Measurements from ENCODE around the gene NPLOC4.

The NPLOC4 gene

DNA sequence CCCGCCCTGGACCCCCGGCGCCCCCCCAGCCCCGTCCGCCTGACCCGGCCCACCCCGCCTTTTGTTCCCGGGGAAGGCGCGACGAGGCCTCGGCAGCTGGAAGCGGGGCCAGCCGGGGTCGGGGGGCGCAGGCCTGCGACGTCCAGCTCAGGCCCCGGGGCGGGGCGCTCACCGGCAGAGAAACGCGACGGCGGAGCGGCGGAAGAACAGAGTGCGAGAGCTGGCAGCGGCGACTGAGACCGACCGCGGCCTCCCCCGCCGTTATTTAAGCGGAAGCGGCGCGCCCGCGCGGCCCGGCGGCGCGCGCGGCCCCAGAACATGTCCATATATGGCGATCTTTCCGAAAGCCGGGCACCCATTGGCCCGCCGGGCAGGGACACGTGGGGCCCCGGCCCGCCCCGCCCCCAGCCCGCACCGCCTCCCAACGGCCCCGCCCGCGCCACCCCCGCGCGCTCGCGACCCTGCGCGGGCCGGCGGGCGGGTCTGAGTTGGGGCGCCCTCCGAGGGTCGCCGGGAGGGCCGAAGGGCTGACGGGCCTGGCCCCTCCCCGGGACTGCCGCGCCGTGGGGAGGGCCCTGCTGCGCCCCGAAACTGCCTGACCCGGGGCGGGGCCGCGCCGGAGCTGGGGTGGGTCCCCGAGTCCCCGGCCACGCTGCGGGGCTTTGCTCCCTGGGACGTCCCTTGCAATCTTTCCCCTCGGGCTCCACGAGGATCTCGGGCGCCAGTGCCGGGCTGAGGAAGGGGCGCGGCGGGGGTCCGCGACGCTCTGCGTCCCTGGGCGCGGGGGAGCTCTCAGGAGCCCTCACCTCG, 124.1 kb downstream of the NPLOC4 start, which contains the start of gene ACTG1:
TSS of gene ACTG1 (minus strand) at position 238 of the 810 bp plus-strand sequence. CDS start 445 bp downstream, outside the sequence.
- no peaks in the 10 kb centered on the region for H3K9me3 ChIP-seq (ENCODE audit: control insufficient read depth, low read length)
- H3K9ac ChIP-seq = peak within 1 kb of the TSS; percentile 99
- H3K4me2 ChIP-seq (ENCODE audit: low read length) = peak within 1 kb of the TSS; percentile 99
- peak within 1 kb of the TSS; percentile 100 for H3K27ac ChIP-seq
- peak within 1 kb of the TSS; percentile 67 for H2AFZ ChIP-seq
- H3K27me3 ChIP-seq (ENCODE audit: control insufficient read depth, insufficient read depth, low read length) = no peaks in the 10 kb centered on the region
- H3K36me3 ChIP-seq (ENCODE audit: control insufficient read depth, insufficient read depth, low read length) = no peaks in the 10 kb centered on the region
- peak within 1 kb of the TSS; percentile 93 for H3K4me3 ChIP-seq (ENCODE audit: low read depth, low read length)
- no peak for TF ChIP-seq CTCF (IDR thresholded peaks at IDR 0.05)
- H3K4me1 ChIP-seq = peaks cover 11% of the 10 kb centered on the region
- H3K79me2 ChIP-seq = peaks cover 11% of the 10 kb centered on the region

- TF ChIP-seq CTCF (IDR thresholded peaks at IDR 0.05) = no peak
- H3K4me1 ChIP-seq = peaks cover 11% of the 10 kb centered on the region
- no peak overlapping the region for H2AFZ ChIP-seq
- no peaks in the 10 kb centered on the region for H3K27me3 ChIP-seq (ENCODE audit: control insufficient read depth, insufficient read depth, low read length)
- peaks cover 11% of the 10 kb centered on the region for H3K79me2 ChIP-seq
- peak overlapping the region; percentile 84 for H3K9ac ChIP-seq
- H3K27ac ChIP-seq = peak overlapping the region; percentile 90
- H3K4me2 ChIP-seq (ENCODE audit: low read length) = peak overlapping the region; percentile 93
- no peaks in the 10 kb centered on the region for H3K9me3 ChIP-seq (ENCODE audit: control insufficient read depth, low read length)
- peak overlapping the region; percentile 93 for H3K4me3 ChIP-seq (ENCODE audit: low read depth, low read length)
- H3K36me3 ChIP-seq (ENCODE audit: control insufficient read depth, insufficient read depth, low read length) = no peaks in the 10 kb centered on the region
Observed at GRCh38 chr17:81511804-81512561, 124.9 kb downstream of the NPLOC4 start.

DNA sequence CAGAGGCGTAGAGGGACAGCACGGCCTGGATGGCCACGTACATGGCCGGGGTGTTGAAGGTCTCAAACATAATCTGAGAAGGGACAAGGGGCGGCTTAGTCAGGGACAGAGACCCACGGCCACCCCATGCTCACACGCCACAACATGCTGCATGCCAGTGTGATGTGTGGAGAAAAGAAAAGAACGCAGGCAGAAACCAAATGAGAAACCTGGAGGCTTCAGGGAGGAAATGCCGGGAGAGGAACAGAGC, 125.4 kb downstream of the NPLOC4 start:
- Histone ChIP-seq H3K4me3 (ENCODE audit: low read depth, low read length) (peak overlapping the region; percentile 93), H3K79me2 (peaks cover 11% of the 10 kb centered on the region), H3K9me3 (ENCODE audit: control insufficient read depth, low read length) (no peaks in the 10 kb centered on the region), H3K27me3 (ENCODE audit: control insufficient read depth, insufficient read depth, low read length) (no peaks in the 10 kb centered on the region), H3K4me1 (peaks cover 11% of the 10 kb centered on the region), H2AFZ (no peak overlapping the region), H3K36me3 (ENCODE audit: control insufficient read depth, insufficient read depth, low read length) (no peaks in the 10 kb centered on the region), H3K9ac (no peak overlapping the region), H3K27ac (peak overlapping the region; percentile 90), H3K4me2 (ENCODE audit: low read length) (peak overlapping the region; percentile 93)
- no peak for TF ChIP-seq CTCF (IDR thresholded peaks at IDR 0.05)

DNA sequence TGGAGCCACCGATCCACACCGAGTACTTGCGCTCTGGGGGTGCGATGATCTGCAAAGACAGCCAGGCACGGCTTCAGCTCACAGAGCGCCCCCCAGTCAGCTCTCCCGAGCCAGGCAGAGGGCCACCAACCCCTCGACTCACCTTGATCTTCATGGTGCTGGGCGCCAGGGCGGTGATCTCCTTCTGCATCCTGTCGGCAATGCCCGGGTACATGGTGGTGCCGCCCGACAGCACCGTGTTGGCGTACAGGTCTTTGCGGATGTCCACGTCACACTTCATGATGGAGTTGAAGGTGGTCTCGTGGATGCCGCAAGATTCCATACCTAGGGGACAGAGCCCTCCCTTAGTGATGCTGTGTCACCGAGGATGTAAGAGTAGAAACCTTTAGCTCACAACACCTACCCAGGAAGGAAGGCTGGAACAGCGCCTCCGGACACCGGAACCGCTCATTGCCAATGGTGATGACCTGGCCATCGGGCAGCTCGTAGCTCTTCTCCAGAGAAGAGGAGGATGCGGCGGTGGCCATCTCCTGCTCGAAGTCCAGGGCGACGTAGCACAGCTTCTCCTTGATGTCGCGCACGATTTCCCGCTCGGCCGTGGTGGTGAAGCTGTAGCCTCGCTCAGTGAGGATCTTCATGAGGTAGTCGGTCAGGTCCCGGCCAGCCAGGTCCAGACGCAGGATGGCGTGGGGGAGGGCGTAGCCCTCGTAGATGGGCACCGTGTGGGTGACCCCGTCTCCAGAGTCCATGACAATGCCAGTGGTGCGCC, 125.9 kb downstream of the NPLOC4 start:
- H3K4me3 ChIP-seq (ENCODE audit: low read depth, low read length) = peak overlapping the region; percentile 93
- peaks cover 11% of the 10 kb centered on the region for H3K79me2 ChIP-seq
- H3K27ac ChIP-seq = peak overlapping the region; percentile 90
- no peak for TF ChIP-seq CTCF (IDR thresholded peaks at IDR 0.05)
- no peaks in the 10 kb centered on the region for H3K36me3 ChIP-seq (ENCODE audit: control insufficient read depth, insufficient read depth, low read length)
- no peaks in the 10 kb centered on the region for H3K27me3 ChIP-seq (ENCODE audit: control insufficient read depth, insufficient read depth, low read length)
- peaks cover 9% of the 10 kb centered on the region for H3K4me1 ChIP-seq
- H2AFZ ChIP-seq = no peak overlapping the region
- H3K9me3 ChIP-seq (ENCODE audit: control insufficient read depth, low read length) = no peaks in the 10 kb centered on the region
- H3K9ac ChIP-seq = no peak overlapping the region
- H3K4me2 ChIP-seq (ENCODE audit: low read length) = peak overlapping the region; percentile 93
